HG02610 (cell line): Measurements from ENCODE around the gene PIEZO2.
"Not testable (repeated sequence)": the region's sequence is repeated elsewhere in the genome, so short reads cannot be mapped to it uniquely, and the experiment has no call there.

ENCODE experiments used
- ATAC-seq: cut with Tn5 transposase; IDR thresholded peaks from one replicate; pipeline ENCODE4 v1.9.1; 2021; ENCODE audit warnings: mild to moderate bottlenecking, moderate library complexity; ENCODE audit not compliant: unreplicated experiment

PIEZO2 gene

DNA sequence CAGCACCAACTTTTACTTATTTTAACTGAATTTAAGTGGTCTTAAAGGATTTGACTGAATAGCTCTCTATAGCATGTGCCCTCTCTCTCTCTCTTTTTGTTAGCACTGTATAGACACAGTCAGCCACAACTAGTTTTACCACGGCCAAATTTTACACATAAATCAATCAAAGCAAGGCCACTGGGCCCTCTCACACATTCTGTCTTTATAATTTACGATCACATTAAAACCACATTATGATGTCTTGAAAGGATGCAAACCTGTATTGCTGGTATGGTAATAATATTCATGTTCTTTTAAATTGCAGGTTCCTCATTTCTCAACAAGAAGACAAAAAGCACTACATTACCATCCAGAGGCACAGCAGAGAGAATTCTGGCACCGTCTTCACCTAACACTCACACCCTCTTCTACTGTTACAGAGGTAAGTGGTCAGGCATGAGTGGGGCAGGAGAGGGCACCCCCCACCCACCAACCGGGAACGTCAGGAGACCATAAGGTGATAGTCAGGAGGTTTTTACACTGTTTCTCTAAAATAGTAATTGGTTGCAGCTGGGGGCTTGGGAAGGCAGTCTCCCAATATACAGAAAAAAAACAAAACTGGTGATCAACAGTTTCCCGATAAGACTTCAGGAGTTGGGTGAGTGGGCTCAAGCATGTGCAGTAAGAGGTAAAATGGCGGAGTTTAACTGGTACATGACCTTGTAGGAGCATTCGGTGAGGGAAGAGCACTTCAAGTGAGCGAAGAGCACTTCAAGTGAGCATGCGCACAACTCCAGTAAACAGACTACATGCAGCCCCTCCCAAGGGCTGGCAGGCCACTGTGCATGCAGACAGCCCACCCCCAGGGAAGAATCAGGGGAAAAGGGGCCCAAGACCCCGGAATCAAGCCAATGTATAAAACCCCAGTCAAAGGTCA lies 296.7 kb downstream of the PIEZO2 start:
- no peak for ATAC-seq

DNA sequence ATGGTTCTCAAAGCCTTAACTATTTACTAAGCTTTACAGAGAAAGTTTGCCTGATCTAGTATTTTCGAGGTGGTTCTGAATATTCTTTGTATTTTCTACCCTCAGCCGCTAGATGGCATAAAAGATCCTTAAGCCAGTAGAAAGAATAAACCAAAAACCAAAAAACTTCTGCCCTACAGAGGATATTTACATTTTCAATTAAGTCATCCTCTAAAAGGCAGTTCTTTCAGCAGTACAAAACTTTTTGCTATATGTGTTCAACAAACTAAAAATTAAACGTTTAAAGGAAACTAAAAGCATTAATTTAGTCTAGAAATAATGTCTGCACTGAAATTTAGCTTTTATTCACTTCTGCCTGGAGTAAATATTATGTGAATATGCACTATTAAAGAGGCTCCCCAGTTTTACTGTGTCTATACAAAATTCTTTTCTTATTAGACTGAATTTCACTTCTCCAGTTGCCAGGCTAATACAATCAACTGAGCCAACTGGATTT lies 297.5 kb downstream of the PIEZO2 start:
- no peak for ATAC-seq

DNA sequence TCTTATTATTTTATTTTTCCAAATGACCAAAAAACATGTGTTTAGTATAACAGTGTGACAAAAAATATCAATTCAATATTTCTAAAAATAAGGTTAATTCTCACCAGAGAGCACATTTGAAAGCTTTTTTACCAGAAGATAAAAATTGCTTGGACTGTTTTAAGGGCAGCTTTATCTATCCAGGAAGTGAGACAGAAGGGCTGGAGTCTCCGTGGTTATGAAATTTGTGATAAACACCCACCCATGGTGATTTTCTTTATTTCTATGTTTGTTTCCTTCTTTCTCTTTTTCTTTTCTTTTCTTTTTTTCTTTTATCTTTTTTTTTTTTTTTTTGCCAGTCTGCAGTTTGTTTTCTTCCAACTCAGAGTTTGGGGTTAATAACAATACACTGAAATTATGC lies 298.5 kb downstream of the PIEZO2 start:
- ATAC-seq, result no peak

GRCh38 chr18:10850216-10850615 lies 299.2 kb downstream of the PIEZO2 start:
- ATAC-seq, result no peak

GRCh38 chr18:10847907-10848306 lies 301.5 kb downstream of the PIEZO2 start:
- ATAC-seq, result no peak

- ATAC-seq, result no peak
These were observed 302.0 kb downstream of the PIEZO2 start for GRCh38 chr18:10847408-10847790.

DNA sequence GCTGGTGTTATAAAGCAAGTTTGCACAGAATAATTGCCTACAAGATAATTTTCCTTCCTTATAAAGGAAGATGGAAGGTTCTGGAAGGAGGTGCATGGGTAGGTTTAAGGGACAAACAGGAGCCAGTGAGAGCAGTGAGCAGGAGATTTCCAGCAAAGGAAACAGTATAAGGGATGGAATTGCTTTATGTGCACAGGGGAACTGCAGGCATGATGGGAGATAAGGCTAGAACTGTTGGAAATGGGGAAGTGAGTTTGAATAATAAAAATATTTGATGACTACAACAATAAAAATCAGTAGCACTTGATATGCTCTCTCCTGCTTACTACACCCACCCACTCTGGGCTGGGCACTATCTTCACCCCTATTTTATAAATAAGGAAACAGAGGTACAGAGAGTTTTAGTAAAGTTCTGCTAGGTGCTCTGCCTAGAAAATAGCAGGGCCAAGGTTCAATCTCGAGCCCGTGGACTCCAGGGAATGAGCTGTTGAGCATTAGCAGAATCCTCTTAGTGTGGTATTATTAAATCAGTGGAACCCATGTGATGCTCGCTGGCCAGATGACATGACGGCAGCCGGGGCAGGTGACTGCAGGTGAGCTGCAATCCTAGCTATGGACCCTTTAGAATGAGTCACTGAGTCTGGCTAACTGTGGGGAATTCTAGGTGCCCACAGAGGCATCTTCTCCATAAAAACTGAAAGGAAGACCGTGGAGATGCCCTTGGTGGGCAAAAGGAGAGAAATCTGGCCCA lies 302.5 kb downstream of the PIEZO2 start:
- ATAC-seq, result no peak

DNA sequence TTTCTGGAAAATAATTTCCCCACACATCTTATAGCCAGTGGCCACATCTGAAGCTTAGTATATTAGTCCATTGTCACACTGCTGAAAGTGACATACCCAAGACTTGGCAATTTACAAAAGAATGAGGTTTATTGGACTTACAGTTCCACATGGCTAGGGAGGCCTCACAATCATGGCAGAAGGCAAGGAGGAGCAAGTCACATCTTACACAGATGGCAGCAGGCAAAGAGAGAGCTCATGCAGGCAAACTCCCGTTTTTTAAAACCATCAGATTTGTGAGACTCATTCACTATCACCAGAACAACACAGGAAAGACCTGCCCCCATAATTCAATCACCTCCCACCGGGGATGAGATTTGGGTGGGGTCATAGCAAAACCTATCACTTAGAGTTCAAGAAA lies 303.3 kb downstream of the PIEZO2 start:
- not testable (repeated sequence) for ATAC-seq

GRCh38 chr18:10843565-10843964 lies 305.8 kb downstream of the PIEZO2 start:
- no peak for ATAC-seq

GRCh38 chr18:10842861-10843260 lies 306.5 kb downstream of the PIEZO2 start:
- no peak for ATAC-seq

DNA sequence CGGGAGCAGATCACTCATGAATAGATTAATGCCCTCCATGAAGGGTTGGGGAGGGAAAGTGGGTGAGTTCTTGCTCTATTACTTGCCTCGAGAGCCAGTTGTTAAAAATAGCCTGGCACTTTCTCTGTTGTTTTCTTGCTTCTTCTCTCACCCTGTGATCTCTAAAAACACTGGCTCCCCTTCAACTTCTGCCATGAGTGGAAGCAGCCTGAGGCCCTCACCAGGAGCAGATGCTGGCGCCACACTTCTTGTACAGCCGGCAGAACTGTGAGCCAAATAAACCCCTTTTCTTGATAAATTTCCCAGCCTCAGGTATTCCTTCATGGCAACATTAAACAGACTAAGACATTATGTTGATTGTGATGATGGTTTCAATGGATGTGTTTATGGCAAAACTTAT lies 307.0 kb downstream of the PIEZO2 start:
- ATAC-seq, result no peak

DNA sequence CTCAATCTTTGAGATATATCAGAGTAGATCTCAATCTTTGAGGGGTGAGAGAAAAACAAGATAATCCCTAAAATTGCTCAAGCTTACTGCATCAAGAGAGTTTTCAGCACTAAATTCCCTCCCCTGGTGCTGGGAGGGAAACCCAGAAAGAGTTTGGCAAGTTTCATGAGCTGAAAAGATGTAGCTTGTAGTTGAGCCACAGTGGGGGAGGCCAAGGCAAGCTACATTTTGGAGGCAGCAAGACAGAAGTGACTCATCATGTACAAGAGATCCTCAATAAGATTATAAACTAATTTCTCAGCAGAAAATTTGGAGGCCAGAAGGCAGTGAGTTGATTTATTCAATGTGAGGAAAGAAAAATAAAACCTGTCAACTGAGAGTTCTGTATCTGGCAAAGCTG lies 308.2 kb downstream of the PIEZO2 start:
- no peak for ATAC-seq

DNA sequence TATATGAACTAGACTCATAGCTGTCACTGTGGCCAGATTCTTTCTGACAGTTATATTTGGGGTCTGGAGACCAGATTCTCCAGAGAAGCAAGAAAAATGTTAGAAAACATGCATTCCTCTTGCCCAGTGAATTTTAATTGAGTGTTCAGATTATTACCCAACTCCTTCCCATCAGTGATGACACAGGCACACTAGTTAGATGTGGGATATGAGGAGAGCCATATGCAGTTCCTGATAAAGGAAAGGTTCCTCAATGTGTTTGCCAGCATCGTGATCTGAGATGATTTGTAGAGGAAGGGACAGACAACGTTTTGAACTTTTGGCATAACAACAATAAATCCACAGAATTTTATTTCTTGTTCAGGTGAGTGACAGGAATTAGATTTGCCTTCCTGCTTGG lies 308.6 kb downstream of the PIEZO2 start:
- no peak for ATAC-seq

GRCh38 chr18:10839421-10839820 lies 309.9 kb downstream of the PIEZO2 start:
- ATAC-seq, result no peak

GRCh38 chr18:10838553-10838952 lies 310.8 kb downstream of the PIEZO2 start:
- ATAC-seq, result peak; percentile 93

GRCh38 chr18:10834128-10834815 lies 315.1 kb downstream of the PIEZO2 start:
- ATAC-seq, result no peak

- no peak for ATAC-seq
These were observed 315.7 kb downstream of the PIEZO2 start for GRCh38 chr18:10833656-10834055.

DNA sequence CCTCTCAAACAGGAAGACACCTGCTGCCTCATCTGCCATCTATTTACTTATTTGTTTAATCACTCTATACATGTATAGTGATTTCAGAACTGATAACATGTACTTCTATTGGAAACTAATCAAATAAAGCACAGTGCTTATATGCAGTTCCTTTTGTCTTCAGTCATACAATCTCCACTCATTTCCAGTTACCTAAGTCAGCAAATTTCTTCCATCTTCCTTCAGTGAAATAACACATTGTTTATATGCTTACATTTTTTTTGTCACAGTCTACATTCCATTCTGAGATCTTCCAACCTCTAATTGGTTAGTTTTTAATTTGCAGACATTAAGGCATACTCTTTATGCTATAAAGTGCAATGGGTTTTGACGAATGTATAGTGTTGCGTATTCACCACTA lies 323.0 kb downstream of the PIEZO2 start:
- no peak for ATAC-seq

DNA sequence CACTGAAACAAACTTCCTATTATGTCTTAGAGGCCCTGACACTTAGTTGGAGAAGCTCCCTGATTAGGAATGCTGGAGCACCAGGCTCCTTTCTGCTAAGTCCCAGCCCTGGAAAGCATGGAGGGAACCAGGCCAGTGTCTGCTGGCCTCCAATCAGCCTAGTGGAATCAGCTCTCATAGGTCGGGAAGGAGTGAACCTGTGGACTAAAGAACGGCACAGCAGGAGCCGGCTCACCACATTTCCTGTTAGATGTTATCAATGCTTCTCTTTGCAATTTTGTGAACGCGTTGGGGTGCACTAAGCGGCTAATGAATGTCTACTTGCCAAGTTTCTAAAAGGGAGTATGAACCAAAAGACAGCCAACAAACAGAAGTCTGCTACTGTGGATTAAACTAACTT lies 326.9 kb downstream of the PIEZO2 start:
- no peak for ATAC-seq

- ATAC-seq, result no peak
These were observed 328.7 kb downstream of the PIEZO2 start for GRCh38 chr18:10820681-10821080.

- ATAC-seq, result no peak
These were observed 335.0 kb downstream of the PIEZO2 start for GRCh38 chr18:10814336-10814735.
